A549 treated with AZD9567 at 1 μM for 4 hours (cell line): ENCODE measurements around the gene INO80. TPM values are rescaled to one million over a fixed set of nuclear protein-coding genes. Genes with fewer than 3 reads are reported as not detected.

Experiments
- total RNA-seq: library from RNA; stranded (reverse); fragments of 200-300 nt; extraction: Qiagen RNA extraction; gene quantifications from 5 replicates; pipeline ENCODE4 v1.2.3, GENCODE V29; 2022; ENCODE audit not compliant: insufficient read depth

Gene INO80, protein sequence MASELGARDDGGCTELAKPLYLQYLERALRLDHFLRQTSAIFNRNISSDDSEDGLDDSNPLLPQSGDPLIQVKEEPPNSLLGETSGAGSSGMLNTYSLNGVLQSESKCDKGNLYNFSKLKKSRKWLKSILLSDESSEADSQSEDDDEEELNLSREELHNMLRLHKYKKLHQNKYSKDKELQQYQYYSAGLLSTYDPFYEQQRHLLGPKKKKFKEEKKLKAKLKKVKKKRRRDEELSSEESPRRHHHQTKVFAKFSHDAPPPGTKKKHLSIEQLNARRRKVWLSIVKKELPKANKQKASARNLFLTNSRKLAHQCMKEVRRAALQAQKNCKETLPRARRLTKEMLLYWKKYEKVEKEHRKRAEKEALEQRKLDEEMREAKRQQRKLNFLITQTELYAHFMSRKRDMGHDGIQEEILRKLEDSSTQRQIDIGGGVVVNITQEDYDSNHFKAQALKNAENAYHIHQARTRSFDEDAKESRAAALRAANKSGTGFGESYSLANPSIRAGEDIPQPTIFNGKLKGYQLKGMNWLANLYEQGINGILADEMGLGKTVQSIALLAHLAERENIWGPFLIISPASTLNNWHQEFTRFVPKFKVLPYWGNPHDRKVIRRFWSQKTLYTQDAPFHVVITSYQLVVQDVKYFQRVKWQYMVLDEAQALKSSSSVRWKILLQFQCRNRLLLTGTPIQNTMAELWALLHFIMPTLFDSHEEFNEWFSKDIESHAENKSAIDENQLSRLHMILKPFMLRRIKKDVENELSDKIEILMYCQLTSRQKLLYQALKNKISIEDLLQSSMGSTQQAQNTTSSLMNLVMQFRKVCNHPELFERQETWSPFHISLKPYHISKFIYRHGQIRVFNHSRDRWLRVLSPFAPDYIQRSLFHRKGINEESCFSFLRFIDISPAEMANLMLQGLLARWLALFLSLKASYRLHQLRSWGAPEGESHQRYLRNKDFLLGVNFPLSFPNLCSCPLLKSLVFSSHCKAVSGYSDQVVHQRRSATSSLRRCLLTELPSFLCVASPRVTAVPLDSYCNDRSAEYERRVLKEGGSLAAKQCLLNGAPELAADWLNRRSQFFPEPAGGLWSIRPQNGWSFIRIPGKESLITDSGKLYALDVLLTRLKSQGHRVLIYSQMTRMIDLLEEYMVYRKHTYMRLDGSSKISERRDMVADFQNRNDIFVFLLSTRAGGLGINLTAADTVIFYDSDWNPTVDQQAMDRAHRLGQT (N-terminal part only)
- 11.8 to 14.4 TPM (median 13.3 TPM) in 5 replicates for total RNA-seq

DNA sequence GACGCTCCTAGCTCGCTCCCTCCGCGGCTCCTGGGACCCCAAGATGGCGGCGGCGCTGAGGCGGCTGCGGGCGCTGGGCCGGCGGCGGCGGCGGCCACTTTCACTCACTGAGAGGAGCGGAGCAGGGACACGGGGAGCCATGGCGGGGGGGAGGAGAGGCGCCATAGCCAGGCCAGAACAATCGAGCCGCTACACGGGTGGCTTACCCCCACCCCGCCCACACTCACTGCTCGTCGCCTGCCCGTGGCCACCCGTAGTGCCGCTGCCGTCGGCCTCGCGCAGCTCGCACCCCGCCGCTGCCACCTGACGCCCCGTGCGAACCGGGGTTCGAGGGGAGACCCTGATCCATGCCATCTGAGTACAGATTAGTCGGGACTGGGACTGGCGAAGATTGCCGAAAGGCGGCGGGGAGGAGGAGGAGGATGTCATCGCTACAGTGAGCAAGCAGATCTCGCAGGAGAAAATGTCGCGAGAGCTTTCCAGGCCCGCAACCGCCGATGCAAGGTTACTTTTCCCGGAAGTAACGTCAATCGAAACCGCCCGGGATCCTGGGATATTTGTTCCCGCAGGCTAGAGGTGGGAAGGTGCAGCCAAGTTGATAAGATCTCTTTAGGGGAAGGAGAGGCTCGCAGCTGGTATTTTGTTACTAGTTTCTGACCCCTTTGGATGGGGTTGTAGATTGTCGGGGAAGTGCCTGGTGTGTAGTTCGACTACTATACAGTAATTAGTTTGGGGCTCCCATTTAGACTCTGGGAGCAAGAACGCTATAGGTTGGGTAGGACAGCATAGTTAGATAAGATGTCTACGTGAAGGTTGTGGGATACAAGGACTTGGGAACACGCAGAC lies at the start of gene INO80:
Gene INO80, minus strand, starts transcription at position 165 of the 846 bp plus-strand sequence. CDS start 19,970 bp downstream, outside the sequence.

DNA sequence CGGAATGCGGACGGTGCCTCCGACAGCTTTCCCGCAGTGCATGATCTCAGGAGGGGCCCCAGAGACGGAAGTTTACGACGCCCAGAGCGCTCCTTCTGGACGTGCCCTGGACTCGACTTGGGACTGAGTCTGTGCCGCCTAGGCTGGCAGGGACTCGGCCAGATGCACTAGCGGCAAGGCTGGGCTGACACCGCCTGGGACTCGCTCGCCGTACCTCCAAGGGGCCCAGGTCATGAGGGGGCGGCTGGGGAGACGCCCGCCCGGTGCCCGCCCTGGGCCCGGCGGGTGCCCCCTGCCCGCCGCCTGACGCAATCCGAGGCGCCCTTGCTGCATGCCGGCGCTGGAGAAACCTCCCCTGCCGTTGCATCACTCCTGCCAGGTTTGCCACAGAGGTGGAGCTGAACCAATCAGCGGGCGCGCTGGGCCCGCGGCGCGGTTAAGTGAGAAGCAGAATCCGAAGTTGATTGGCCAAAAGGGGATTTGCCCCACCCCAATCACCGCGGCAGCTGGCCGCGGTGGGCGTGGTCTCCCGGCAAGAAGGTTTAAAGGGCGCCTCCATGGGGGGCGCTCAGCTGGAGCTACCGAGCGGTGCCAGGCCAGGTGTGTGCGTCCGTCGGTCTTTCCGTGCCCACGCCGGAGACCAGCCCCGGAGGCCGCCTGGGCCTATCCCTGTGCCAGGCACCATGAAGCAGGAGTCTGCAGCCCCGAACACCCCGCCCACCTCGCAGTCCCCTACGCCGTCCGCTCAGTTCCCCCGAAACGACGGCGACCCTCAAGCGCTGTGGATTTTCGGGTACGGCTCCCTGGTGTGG lies 163.0 kb downstream of the INO80 start, which contains the start of gene CHAC1:
Gene CHAC1, plus strand, starts transcription at position 571 of the 812 bp plus-strand sequence. Its CDS starts 113 bp downstream, at position 684.

Other genes with a start within 250 kb of the INO80 start
- 4.0 to 4.8 TPM (median 4.6 TPM) in 5 replicates for gene RHOV, start 242.0 kb downstream of the INO80 start, total RNA-seq
- gene VPS18, start 221.8 kb downstream of the INO80 start, total RNA-seq, result 17.2 to 25.9 TPM (median 22.3 TPM) in 5 replicates
- gene DLL4, start 186.9 kb downstream of the INO80 start, total RNA-seq, result 1.2 to 1.4 TPM (median 1.3 TPM) in 4 of 5 replicates, not detected in the other
- 3.6 to 9.7 TPM (median 7.1 TPM) in 5 replicates for gene CHAC1, start 162.8 kb downstream of the INO80 start, total RNA-seq
- gene EXD1, start 114.5 kb upstream of the INO80 start, total RNA-seq, result 0.15 to 0.24 TPM in 2 of 5 replicates, not detected in the others
- 46.5 to 69.5 TPM (median 51.0 TPM) in 5 replicates for gene CHP1, start 115.0 kb upstream of the INO80 start, total RNA-seq
- gene OIP5, start 216.3 kb upstream of the INO80 start, total RNA-seq, result 8.1 to 14.9 TPM (median 12.4 TPM) in 5 replicates
- gene NUSAP1, start 216.6 kb upstream of the INO80 start, total RNA-seq, result 47.5 to 66.6 TPM (median 63.2 TPM) in 5 replicates